GM19099 (cell line): ENCODE measurements around the gene SYT2.

ENCODE experiments used
- POLR2A ChIP-seq: IDR thresholded peaks from 3 replicates; pipeline ENCODE4 v1.6.1; 2011; ENCODE audit warnings: low read depth; ENCODE audit not compliant: insufficient read length; ENCODE audit errors: extremely low read depth

The SYT2 gene

GRCh38 chr1:202708456-202709275, 1.6 kb downstream of the SYT2 start:
- no peak for TF ChIP-seq POLR2A

- TF ChIP-seq POLR2A, result no peak
Observed at GRCh38 chr1:202706851-202707250, 3.4 kb downstream of the SYT2 start.

GRCh38 chr1:202704601-202705000, 5.7 kb downstream of the SYT2 start:
- TF ChIP-seq POLR2A, result no peak

- TF ChIP-seq POLR2A, result no peak
Observed at GRCh38 chr1:202703191-202703590, 7.1 kb downstream of the SYT2 start.

GRCh38 chr1:202702088-202702487, 8.2 kb downstream of the SYT2 start:
- TF ChIP-seq POLR2A, result no peak

- TF ChIP-seq POLR2A, result no peak
Observed at GRCh38 chr1:202701200-202701599, 9.1 kb downstream of the SYT2 start.

GRCh38 chr1:202700061-202700460, 10.2 kb downstream of the SYT2 start:
- no peak for TF ChIP-seq POLR2A

GRCh38 chr1:202698276-202698675, 12.0 kb downstream of the SYT2 start:
- no peak for TF ChIP-seq POLR2A

GRCh38 chr1:202697038-202697437, 13.2 kb downstream of the SYT2 start:
- TF ChIP-seq POLR2A, result no peak

- no peak for TF ChIP-seq POLR2A
Observed at GRCh38 chr1:202694314-202694713, 15.9 kb downstream of the SYT2 start.

GRCh38 chr1:202692959-202693555, 17.2 kb downstream of the SYT2 start:
- no peak for TF ChIP-seq POLR2A

GRCh38 chr1:202691816-202692215, 18.4 kb downstream of the SYT2 start:
- TF ChIP-seq POLR2A, result no peak

- TF ChIP-seq POLR2A, result no peak
Observed at GRCh38 chr1:202689493-202690342, 20.5 kb downstream of the SYT2 start.

GRCh38 chr1:202689082-202689481, 21.2 kb downstream of the SYT2 start:
- no peak for TF ChIP-seq POLR2A

GRCh38 chr1:202688401-202688800, 21.9 kb downstream of the SYT2 start:
- no peak for TF ChIP-seq POLR2A

GRCh38 chr1:202687798-202688197, 22.5 kb downstream of the SYT2 start:
- TF ChIP-seq POLR2A, result no peak

GRCh38 chr1:202687370-202687769, 22.9 kb downstream of the SYT2 start:
- no peak for TF ChIP-seq POLR2A
